GM21576 (cell line): ENCODE data around the gene RPL3.

Experiments used
- ATAC-seq: cut with Tn5 transposase; IDR thresholded peaks from one replicate; pipeline ENCODE4 v1.9.1; 2021; ENCODE audit warnings: mild to moderate bottlenecking, moderate library complexity; ENCODE audit not compliant: unreplicated experiment

Gene RPL3

DNA sequence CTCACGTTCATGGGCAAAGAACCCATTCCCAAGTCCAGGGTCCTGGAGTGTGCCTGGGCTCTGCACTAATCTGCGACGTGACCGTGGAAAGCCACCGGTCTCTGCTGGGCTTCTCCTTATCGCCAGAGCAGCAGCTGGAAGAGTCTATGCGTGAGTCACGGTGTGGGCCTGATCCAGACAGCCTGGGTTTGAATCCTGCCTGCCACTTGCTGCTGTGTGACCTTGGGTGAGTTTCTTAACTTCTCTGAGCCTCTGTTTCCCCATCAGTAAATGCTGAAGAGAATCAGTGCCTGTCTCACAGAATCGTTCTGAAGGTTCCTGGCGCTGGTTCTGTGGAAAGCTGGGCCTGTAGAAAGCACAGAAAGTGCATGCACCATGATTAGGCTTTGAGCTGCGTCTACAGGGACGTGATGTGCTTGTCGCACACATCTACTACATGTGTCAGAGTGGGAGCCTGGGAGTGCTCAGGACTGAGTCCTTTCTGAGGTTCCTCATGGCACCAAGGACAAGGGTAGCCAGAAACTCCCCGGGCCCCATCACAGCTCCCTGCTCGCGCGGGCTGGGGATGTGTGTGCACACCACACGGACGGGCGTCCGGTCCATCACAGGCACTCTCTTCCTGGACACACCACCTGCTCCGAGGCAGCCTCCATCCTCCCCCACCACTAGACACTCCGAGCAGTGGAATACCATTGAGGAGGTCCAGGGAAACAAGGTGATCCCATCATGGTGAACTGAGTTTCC, 54.1 kb downstream of the RPL3 start:
- no peak for ATAC-seq

GRCh38 chr22:39264349-39265038, 54.9 kb downstream of the RPL3 start:
- no peak for ATAC-seq

DNA sequence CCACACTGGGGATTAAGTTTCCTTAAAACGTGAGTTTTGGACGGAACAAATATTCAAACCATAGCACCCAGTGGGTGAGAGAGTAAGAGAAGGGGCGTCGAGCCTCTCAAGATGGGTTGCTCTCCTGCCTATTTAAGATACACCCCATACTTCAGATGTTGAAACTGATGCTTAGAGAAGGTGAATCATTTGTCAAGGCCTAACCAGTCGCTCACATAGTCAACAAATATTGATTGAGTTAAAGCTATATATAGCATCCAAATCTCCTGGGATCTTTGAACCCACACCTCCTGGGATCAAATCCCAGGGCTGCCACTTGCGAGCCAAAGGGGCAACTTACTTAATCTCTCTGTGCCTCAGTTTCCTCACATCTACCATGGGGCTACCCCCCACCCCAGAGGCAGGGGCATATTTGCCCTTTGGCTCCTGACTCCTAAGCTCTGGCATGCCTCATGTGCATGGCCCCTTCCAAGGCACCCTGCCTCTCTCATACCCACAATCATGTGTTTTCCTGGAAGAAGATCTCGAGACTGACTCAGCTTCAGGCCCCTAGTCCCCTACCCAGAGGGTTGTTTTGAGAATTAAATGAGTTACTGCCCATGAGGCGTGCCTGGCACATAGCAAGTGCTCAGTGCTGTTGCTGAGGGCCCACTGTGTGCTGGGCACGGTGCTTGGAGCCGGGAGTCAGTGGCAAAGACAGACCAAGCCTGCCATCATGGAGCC, 55.6 kb downstream of the RPL3 start:
- no peak for ATAC-seq
